IgD-negative memory B cell (primary cell): ENCODE measurements around the gene FAM217B. TPM values are rescaled to one million over a fixed set of nuclear protein-coding genes. Genes with fewer than 3 reads are reported as not detected.

ENCODE experiments used
- H3K27ac Mint-ChIP-seq, 3 donors: one replicate each; pipeline ENCODE4 v1.8.0; 2020 to 2022; ENCODE audit warnings: mild to moderate bottlenecking in 3 of 3, mixed read lengths in 3 of 3, moderate library complexity in 1 of 3
- H3K27me3 Mint-ChIP-seq: one replicate; pipeline ENCODE4 v1.8.0; 2021; ENCODE audit warnings: mixed read lengths
- H3K36me3 Mint-ChIP-seq: one replicate; pipeline ENCODE4 v1.8.0; 2020; ENCODE audit warnings: mild to moderate bottlenecking, mixed read lengths
- H3K4me1 Mint-ChIP-seq, 3 donors: one replicate each; pipeline ENCODE4 v1.8.0; 2020 to 2022; ENCODE audit warnings: mixed read lengths in 3 of 3, mild to moderate bottlenecking in 1 of 3
- H3K4me3 Mint-ChIP-seq, 4 donors: one replicate each; pipeline ENCODE4 v1.8.0; 2020 to 2022; ENCODE audit warnings: mild to moderate bottlenecking in 4 of 4, mixed read lengths in 4 of 4, moderate library complexity in 3 of 4
- H3K9me3 Mint-ChIP-seq, 3 donors: one replicate each; pipeline ENCODE4 v1.8.0; 2020 to 2021; ENCODE audit warnings: mixed read lengths in 3 of 3, mild to moderate bottlenecking in 1 of 3
- polyA plus RNA-seq: library from polyadenylated mRNA; unstranded; fragments of 300-500 nt; fragmentation: Illumina TruSeq; gene quantifications from one replicate; pipeline ENCODE4 v1.2.3, GENCODE V29; 2021

The FAM217B gene
- polyA plus RNA-seq, 1 donor from 2014 or later = 24.9 TPM

DNA sequence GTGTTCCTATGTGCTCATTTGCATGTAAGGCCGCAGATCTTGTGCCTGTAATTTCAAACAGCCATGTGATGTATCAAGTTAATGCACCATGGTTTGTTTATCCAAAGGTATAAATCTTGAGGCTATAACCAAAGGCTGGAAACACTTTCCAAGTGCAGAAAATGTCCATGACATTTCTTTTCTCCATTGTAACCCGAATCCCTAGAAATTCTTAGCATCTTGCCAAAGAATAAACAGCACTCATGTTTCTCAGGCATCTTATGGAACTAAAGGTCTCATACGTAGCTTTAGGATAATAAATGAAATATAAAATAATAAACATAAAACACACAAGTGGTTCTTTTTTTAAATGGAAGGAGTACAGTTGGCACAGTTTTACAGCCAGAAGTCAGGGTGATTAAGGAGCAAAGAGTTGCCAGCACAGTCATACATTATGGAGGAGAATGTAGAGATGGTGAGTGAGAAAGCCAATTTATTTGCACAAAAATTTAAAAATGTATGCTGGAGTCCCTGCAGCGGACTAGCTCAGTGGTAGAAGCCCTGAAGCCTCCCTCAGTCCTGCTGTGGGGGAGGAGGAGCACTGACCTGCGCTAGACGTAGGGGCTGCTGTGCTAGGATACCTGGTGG lies 36.1 kb downstream of the FAM217B start:
- Mint-ChIP-seq H3K27ac (no peak overlapping the region), H3K9me3 (peaks cover 0 to 4% (median 2%) of the 10 kb centered on the region in 3 donors), H3K4me3 (no peak overlapping the region), H3K27me3 (no peaks in the 10 kb centered on the region), H3K4me1 (no peaks in the 10 kb centered on the region), H3K36me3 (no peaks in the 10 kb centered on the region)

DNA sequence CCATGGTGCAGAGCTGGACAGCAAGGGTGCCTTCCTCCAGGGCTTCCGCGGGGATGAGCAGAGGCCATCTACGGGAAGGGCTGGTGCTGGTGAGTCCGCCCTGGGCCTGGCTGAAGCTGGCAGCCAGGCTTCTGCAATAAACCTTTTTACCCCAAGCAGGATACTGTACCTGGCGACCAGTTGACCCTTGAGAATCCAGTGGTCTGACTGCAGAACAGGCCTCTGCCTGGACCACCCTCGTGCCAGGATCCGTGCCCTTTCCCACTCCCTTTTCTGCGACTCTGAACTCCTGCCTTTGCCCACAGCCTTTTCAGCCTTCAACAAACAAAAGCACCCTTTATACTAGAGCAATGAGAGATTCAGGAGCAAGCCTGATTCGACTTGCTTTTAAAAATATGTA lies 36.9 kb downstream of the FAM217B start:
- H3K4me3 Mint-ChIP-seq = no peak overlapping the region
- H3K36me3 Mint-ChIP-seq = no peaks in the 10 kb centered on the region
- no peaks in the 10 kb centered on the region for H3K4me1 Mint-ChIP-seq
- H3K9me3 Mint-ChIP-seq = peaks cover 0 to 11% (median 2%) of the 10 kb centered on the region in 3 donors
- no peaks in the 10 kb centered on the region for H3K27me3 Mint-ChIP-seq
- H3K27ac Mint-ChIP-seq = no peak overlapping the region

DNA sequence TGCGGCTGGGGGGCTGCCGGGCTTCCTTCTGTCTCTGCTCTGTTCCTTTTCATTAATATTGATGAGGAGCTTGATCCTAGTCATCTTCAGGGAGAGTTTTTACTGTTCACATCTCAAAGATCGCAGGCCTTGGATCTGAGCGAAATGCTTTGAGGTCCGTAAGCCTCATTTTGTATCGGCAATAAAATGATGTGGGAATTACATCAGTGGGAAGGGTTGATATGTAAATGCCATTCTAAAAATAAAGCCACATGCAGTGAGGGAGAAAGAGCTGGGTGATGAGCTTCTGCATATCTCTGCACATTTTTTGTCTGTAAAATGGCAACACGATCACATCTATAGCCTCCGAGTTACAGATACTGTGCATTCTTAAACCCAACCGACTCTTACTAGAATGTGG lies 42.9 kb downstream of the FAM217B start:
- H3K27me3 Mint-ChIP-seq = no peaks in the 10 kb centered on the region
- H3K9me3 Mint-ChIP-seq = peaks cover 0 to 8% (median 2%) of the 10 kb centered on the region in 3 donors
- H3K27ac Mint-ChIP-seq = no peak overlapping the region
- no peak overlapping the region for H3K4me3 Mint-ChIP-seq
- peaks cover 0 to 6% (median 0%) of the 10 kb centered on the region in 3 donors for H3K4me1 Mint-ChIP-seq
- H3K36me3 Mint-ChIP-seq = peaks cover 4% of the 10 kb centered on the region

DNA sequence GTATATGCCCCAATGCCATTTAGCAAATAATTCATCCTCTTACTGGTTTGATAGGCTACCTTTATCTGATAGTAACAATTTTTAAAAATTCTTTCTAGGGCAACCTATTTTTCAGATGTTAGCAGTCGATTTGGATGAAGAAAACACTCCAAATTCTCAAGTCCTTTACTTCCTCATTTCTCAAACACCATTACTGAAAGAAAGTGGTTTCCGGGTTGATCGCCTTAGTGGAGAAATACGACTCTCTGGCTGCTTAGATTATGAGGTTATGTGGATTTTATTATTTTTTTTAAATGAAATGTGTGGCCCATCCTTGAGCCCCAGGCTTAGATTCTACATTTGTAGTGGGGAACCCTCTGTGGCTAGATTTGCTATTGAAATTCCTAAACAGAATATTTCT lies 44.4 kb downstream of the FAM217B start:
- Mint-ChIP-seq H3K27me3 (no peaks in the 10 kb centered on the region), H3K9me3 (peaks cover 0 to 8% (median 2%) of the 10 kb centered on the region in 3 donors), H3K36me3 (peaks cover 4% of the 10 kb centered on the region), H3K4me3 (peak overlapping the region in 1 of 4 donors; percentile 27), H3K27ac (no peak overlapping the region), H3K4me1 (peaks cover 0 to 6% (median 0%) of the 10 kb centered on the region in 3 donors)

- peaks cover 0 to 6% (median 0%) of the 10 kb centered on the region in 3 donors for H3K4me1 Mint-ChIP-seq
- H3K4me3 Mint-ChIP-seq = no peak overlapping the region
- peaks cover 0 to 8% (median 2%) of the 10 kb centered on the region in 3 donors for H3K9me3 Mint-ChIP-seq
- peaks cover 4% of the 10 kb centered on the region for H3K36me3 Mint-ChIP-seq
- no peak overlapping the region for H3K27ac Mint-ChIP-seq
- no peaks in the 10 kb centered on the region for H3K27me3 Mint-ChIP-seq
Measured at GRCh38 chr20:59985164-59985563, 45.0 kb downstream of the FAM217B start.

GRCh38 chr20:59985864-59986263 lies 45.7 kb downstream of the FAM217B start:
- Mint-ChIP-seq H3K9me3 (peaks cover 0 to 8% (median 0%) of the 10 kb centered on the region in 3 donors), H3K27me3 (no peaks in the 10 kb centered on the region), H3K4me3 (no peak overlapping the region), H3K4me1 (peaks cover 0 to 6% (median 0%) of the 10 kb centered on the region in 3 donors), H3K36me3 (peaks cover 4% of the 10 kb centered on the region), H3K27ac (no peak overlapping the region)

DNA sequence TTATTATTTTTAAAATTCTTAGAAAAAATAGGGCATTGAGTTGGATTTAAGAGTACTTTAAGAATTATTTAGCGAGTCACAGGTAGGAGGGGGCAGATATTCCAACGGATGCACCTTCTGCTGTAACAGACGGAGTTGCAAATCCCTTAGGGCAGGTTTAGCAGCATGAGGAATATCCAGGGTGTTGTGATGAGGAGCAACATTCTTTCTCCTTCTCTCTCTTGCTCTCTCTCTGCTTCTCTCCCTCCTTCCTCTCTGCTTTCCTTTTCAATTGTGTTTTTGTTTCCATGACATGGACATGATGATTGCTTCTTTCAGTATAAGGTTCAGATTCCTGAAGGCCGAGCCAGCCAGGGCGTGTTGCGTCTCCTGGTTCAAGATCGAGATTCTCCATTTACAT lies 46.9 kb downstream of the FAM217B start:
- H3K9me3 Mint-ChIP-seq = peaks cover 0 to 2% (median 0%) of the 10 kb centered on the region in 3 donors
- no peak overlapping the region for H3K4me3 Mint-ChIP-seq
- peaks cover 4% of the 10 kb centered on the region for H3K36me3 Mint-ChIP-seq
- H3K4me1 Mint-ChIP-seq = peaks cover 0 to 6% (median 0%) of the 10 kb centered on the region in 3 donors
- no peak overlapping the region for H3K27ac Mint-ChIP-seq
- no peaks in the 10 kb centered on the region for H3K27me3 Mint-ChIP-seq

DNA sequence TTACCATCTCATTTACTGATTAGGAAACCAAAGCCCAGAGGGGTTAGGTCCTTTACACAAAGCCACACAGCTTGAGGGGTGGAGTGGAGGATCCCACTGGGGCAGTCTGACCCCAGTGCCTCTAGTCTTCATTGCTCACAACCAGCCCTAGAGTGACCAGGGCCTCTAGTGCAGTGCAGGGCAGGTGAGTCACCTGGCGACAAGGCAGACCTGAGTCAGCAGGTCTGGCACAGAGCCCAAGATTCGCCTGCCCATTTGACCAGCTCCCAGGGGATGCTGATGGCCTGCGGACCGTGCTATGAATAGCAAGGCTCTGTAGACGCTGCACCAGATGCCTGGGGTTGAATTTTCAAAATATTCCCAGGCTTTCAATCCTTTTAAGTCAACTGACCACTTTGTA lies 48.0 kb downstream of the FAM217B start:
- Mint-ChIP-seq H3K27ac (no peak overlapping the region), H3K27me3 (no peaks in the 10 kb centered on the region), H3K4me1 (peaks cover 0 to 6% (median 0%) of the 10 kb centered on the region in 3 donors), H3K9me3 (no peaks in the 10 kb centered on the region), H3K4me3 (no peak overlapping the region), H3K36me3 (peaks cover 3% of the 10 kb centered on the region)

DNA sequence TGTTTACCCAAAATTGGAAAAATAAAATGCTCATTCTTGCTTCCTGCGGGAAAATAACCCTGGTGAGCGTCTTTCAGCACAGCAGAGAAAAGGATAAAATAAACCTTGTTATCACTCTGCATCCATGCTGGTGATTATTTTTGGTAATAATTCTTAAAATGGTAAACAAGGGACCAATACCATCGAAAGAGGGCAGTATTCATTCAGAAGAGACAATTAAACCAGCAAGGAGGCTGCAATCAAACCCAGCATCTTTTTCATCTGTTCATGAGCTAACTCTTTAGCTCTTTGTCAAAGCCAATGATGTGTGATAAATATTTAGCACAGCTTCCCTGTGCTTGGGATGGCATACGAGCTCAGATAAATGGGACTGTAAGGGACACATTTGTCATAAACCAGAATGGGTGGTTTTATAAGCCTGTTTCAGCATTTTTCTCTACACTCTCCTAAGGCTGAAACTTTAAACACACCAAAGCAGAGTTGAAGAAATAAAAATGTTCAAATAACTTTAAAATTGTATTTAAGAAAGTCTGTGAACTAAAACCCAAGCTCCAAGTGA lies 52.4 kb downstream of the FAM217B start:
- Mint-ChIP-seq H3K36me3 (peaks cover 2% of the 10 kb centered on the region), H3K27me3 (peaks cover 2% of the 10 kb centered on the region), H3K27ac (peak overlapping the region in 2 of 3 donors; percentile 13 to 31), H3K9me3 (no peaks in the 10 kb centered on the region), H3K4me1 (no peaks in the 10 kb centered on the region), H3K4me3 (no peak overlapping the region)

DNA sequence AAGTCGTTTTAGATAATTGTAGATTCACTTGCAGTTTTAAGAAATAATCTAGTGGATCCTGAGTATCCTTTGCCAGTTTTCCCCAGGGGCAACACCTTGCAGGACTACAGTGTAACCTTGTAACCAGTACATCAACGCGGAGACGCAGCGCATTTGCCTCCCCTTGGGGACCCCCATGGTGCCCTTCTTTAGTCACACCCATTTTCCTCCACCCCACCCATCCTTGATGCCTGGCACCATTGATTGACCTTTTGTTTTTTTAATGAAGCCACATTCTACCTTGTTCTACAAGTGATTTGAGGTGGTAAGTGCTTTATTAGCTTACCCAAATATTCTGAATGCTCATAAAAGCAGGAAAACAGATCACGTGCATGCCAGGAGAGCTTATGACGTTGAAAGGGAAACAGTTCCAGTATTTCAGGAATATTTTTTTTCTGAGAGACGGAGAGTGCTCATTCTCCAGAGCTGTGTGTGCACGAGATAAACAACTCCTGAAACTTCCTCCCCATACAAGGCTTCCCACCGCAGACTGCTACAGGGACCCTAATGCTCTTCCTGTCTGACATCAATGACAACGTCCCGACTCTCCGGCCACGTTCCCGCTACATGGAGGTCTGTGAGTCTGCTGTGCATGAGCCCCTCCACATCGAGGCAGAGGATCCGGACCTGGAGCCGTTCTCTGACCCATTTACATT lies 53.7 kb downstream of the FAM217B start:
- Mint-ChIP-seq H3K4me1 (no peaks in the 10 kb centered on the region), H3K27me3 (peaks cover 2% of the 10 kb centered on the region), H3K4me3 (no peak overlapping the region), H3K36me3 (peaks cover 7% of the 10 kb centered on the region), H3K27ac (no peak overlapping the region), H3K9me3 (no peaks in the 10 kb centered on the region)

GRCh38 chr20:59994697-59995122 lies 54.5 kb downstream of the FAM217B start:
- no peak overlapping the region for H3K4me3 Mint-ChIP-seq
- no peak overlapping the region for H3K27ac Mint-ChIP-seq
- no peaks in the 10 kb centered on the region for H3K4me1 Mint-ChIP-seq
- no peaks in the 10 kb centered on the region for H3K9me3 Mint-ChIP-seq
- H3K36me3 Mint-ChIP-seq = peaks cover 7% of the 10 kb centered on the region
- peaks cover 2% of the 10 kb centered on the region for H3K27me3 Mint-ChIP-seq

DNA sequence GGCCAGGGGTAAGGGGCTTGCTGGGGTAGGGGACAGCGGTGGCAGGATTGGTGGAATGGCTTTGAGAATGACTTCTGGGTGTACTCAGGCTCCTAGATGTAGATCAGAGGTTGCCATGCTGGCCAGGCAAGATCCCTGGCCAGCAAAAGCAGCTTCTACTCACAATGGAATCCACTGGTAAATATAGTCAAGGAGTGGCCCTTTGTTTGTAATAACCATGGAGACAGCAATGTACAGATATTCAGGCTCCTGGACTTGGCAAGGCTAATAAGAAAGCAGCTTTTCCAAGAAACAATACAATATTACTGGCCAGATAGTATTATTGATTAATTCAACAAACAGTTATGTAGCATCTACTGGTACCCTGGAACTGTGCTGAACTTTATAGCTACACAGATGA lies 55.9 kb downstream of the FAM217B start:
- Mint-ChIP-seq H3K4me3 (no peak overlapping the region), H3K4me1 (no peaks in the 10 kb centered on the region), H3K27me3 (peaks cover 2% of the 10 kb centered on the region), H3K9me3 (no peaks in the 10 kb centered on the region), H3K27ac (no peak overlapping the region), H3K36me3 (peaks cover 7% of the 10 kb centered on the region)

- Mint-ChIP-seq H3K27ac (no peak overlapping the region), H3K27me3 (peaks cover 2% of the 10 kb centered on the region), H3K4me1 (no peaks in the 10 kb centered on the region), H3K9me3 (no peaks in the 10 kb centered on the region), H3K36me3 (peaks cover 11% of the 10 kb centered on the region), H3K4me3 (no peak overlapping the region)
Measured at GRCh38 chr20:59997896-59998295, 57.7 kb downstream of the FAM217B start.
